ENCODE measurements around the gene CCNE1. TPM values are rescaled to one million over a fixed set of nuclear protein-coding genes. Genes with fewer than 3 reads are reported as not detected.

CCNE1 gene
- total and polyA plus RNA-seq, 2 experiments from 2014 or later = 26.1 to 38.3 TPM

DNA sequence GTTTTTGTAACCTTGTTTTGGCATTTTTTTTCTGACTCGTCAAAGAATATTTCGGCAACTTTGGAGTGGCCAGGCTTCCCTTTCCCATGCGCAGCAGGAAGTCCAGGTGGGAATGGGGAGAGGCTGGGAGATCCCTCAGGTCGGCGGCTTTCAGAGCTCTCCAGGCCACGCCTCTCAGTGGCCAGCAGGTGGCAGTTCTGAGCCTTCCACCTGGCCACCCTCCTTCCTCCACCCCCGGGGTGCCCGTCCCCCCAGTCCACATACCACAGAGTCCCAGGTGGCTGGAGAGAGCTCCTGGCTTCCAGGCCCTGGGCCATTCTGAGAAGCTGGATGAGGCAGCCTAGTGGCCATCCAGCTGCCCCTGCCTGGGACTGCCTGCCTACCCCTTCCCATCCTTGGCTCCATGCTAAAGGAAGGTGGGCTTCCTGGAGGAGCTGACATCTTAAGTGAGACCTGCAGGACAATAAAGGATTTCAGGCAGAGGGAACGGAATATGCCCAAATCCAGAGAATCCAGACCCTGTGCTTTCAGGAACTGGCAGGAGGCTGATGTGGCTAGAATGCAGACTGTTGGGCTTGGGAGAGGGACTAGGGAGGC lies 46.3 kb downstream of the CCNE1 start:
- Histone ChIP-seq H3K36me3 (ENCODE audit: insufficient read depth) (no peaks in the 10 kb centered on the region), H3K27ac (ENCODE audit: low read depth) (no peak overlapping the region), H3K4me2 (peak overlapping the region; percentile 69), H3K79me2 (replicated peaks; ENCODE audit: insufficient read depth) (no peaks in the 10 kb centered on the region), H3F3A (replicated peaks; ENCODE audit: low read depth) (no peaks in the 10 kb centered on the region), H3K4me3 (no peak overlapping the region), H3K27me3 (ENCODE audit: insufficient read depth) (no peaks in the 10 kb centered on the region), H4K20me1 (replicated peaks; ENCODE audit: insufficient read depth) (no peaks in the 10 kb centered on the region), H3K9me2 (ENCODE audit: insufficient read depth) (no peaks in the 10 kb centered on the region), H2AFZ (peak overlapping the region; percentile 94), H3K4me1 (ENCODE audit: insufficient read depth) (no peaks in the 10 kb centered on the region; the same call in 1 of the 2 replicates)
- Mint-ChIP-seq H3K36me3 (ENCODE audit: low read depth) (no peaks in the 10 kb centered on the region), H3K4me3 (no peak overlapping the region), H3K27me3 (ENCODE audit: insufficient read depth, low read depth, poor library complexity) (peaks cover 21% of the 10 kb centered on the region), H3K4me1 (peaks cover 7% of the 10 kb centered on the region), H3K27ac (no peak overlapping the region), H3K9me3 (no peaks in the 10 kb centered on the region)
- peak; percentile 87 for DNase-seq (ENCODE audit: low spot score)
- TF ChIP-seq, protein P1, sequence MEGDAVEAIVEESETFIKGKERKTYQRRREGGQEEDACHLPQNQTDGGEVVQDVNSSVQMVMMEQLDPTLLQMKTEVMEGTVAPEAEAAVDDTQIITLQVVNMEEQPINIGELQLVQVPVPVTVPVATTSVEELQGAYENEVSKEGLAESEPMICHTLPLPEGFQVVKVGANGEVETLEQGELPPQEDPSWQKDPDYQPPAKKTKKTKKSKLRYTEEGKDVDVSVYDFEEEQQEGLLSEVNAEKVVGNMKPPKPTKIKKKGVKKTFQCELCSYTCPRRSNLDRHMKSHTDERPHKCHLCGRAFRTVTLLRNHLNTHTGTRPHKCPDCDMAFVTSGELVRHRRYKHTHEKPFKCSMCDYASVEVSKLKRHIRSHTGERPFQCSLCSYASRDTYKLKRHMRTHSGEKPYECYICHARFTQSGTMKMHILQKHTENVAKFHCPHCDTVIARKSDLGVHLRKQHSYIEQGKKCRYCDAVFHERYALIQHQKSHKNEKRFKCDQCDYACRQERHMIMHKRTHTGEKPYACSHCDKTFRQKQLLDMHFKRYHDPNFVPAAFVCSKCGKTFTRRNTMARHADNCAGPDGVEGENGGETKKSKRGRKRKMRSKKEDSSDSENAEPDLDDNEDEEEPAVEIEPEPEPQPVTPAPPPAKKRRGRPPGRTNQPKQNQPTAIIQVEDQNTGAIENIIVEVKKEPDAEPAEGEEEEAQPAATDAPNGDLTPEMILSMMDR (conservative IDR thresholded peaks at IDR 0.05; ENCODE audit: low read depth in 2 of 2) = peak; percentile 70 to 77
- TF ChIP-seq, protein P2, sequence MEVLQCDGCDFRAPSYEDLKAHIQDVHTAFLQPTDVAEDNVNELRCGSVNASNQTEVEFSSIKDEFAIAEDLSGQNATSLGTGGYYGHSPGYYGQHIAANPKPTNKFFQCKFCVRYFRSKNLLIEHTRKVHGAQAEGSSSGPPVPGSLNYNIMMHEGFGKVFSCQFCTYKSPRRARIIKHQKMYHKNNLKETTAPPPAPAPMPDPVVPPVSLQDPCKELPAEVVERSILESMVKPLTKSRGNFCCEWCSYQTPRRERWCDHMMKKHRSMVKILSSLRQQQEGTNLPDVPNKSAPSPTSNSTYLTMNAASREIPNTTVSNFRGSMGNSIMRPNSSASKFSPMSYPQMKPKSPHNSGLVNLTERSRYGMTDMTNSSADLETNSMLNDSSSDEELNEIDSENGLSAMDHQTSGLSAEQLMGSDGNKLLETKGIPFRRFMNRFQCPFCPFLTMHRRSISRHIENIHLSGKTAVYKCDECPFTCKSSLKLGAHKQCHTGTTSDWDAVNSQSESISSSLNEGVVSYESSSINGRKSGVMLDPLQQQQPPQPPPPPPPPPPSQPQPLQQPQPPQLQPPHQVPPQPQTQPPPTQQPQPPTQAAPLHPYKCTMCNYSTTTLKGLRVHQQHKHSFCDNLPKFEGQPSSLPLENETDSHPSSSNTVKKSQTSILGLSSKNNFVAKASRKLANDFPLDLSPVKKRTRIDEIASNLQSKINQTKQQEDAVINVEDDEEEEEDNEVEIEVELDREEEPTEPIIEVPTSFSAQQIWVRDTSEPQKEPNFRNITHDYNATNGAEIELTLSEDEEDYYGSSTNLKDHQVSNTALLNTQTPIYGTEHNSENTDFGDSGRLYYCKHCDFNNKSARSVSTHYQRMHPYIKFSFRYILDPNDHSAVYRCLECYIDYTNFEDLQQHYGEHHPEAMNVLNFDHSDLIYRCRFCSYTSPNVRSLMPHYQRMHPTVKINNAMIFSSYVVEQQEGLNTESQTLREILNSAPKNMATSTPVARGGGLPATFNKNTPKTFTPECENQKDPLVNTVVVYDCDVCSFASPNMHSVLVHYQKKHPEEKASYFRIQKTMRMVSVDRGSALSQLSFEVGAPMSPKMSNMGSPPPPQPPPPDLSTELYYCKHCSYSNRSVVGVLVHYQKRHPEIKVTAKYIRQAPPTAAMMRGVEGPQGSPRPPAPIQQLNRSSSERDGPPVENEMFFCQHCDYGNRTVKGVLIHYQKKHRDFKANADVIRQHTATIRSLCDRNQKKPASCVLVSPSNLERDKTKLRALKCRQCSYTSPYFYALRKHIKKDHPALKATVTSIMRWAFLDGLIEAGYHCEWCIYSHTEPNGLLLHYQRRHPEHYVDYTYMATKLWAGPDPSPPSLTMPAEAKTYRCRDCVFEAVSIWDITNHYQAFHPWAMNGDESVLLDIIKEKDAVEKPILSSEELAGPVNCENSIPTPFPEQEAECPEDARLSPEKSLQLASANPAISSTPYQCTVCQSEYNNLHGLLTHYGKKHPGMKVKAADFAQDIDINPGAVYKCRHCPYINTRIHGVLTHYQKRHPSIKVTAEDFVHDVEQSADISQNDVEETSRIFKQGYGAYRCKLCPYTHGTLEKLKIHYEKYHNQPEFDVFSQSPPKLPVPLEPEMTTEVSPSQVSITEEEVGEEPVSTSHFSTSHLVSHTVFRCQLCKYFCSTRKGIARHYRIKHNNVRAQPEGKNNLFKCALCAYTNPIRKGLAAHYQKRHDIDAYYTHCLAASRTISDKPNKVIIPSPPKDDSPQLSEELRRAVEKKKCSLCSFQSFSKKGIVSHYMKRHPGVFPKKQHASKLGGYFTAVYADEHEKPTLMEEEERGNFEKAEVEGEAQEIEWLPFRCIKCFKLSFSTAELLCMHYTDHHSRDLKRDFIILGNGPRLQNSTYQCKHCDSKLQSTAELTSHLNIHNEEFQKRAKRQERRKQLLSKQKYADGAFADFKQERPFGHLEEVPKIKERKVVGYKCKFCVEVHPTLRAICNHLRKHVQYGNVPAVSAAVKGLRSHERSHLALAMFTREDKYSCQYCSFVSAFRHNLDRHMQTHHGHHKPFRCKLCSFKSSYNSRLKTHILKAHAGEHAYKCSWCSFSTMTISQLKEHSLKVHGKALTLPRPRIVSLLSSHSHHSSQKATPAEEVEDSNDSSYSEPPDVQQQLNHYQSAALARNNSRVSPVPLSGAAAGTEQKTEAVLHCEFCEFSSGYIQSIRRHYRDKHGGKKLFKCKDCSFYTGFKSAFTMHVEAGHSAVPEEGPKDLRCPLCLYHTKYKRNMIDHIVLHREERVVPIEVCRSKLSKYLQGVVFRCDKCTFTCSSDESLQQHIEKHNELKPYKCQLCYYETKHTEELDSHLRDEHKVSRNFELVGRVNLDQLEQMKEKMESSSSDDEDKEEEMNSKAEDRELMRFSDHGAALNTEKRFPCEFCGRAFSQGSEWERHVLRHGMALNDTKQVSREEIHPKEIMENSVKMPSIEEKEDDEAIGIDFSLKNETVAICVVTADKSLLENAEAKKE (CRISPR knock-in tag; IDR thresholded peaks at IDR 0.05) = no peak
- TF ChIP-seq EZH2 (IDR thresholded peaks at IDR 0.05; ENCODE audit: low read depth, unreplicated experiment) = no peak
- ATAC-seq = peak; percentile 93
